Upper lobe of left lung (tissue), 6 donors: ENCODE results near the gene ADGRD1. TPM values are rescaled to one million over a fixed set of nuclear protein-coding genes. Genes with fewer than 3 reads are reported as not detected.

Experiments used
- ATAC-seq, 2 donors: fragments of 200-7000 bp; cut with Tn5 transposase; one replicate each; pipeline ENCODE4 v1.9.1; 2022; ENCODE audit warnings: mild to moderate bottlenecking in 2 of 2, moderate library complexity in 2 of 2; ENCODE audit not compliant: low FRiP score in 2 of 2
- DNase-seq, 2 donors: peaks; one replicate each; pipeline ENCODE4 v3.0.0-alpha.2; 2019 to 2020
- H3K27ac ChIP-seq, 4 donors: fragments of 200-600 bp; sonication (generic); one replicate each; pipeline ENCODE4 v1.5.1; 2016 to 2019
- H3K27me3 ChIP-seq, 4 donors: fragments of 200-600 bp; sonication (generic); one replicate each; pipeline ENCODE4 v1.5.1; 2017 to 2019
- H3K36me3 ChIP-seq, 4 donors: fragments of 200-600 bp; sonication (generic); one replicate each; pipeline ENCODE4 v1.5.1; 2016 to 2019
- H3K4me1 ChIP-seq, 4 donors: fragments of 200-600 bp; sonication (generic); one replicate each; pipeline ENCODE4 v1.5.1; 2018 to 2019
- H3K4me3 ChIP-seq, 4 donors: fragments of 200-600 bp; sonication (generic); one replicate each; pipeline ENCODE4 v1.5.1; 2017 to 2019; ENCODE audit warnings: mild to moderate bottlenecking in 2 of 4, moderate library complexity in 1 of 4
- H3K9me3 ChIP-seq, 4 donors: fragments of 200-600 bp; sonication (generic); one replicate each; pipeline ENCODE4 v1.5.1; 2018 to 2019
- CTCF ChIP-seq, 6 experiments: fragments of 450-650 bp in 4 of 6; fragments of 200-600 bp in 2 of 6; sonication (generic) in 2 of 6; IDR thresholded peaks; one replicate each; pipeline ENCODE4 v1.5.1; 2016 to 2019; ENCODE audit warnings: antibody characterized with exemption in 6 of 6
- EP300 ChIP-seq, 4 donors: sonication (generic); formaldehyde crosslinking; IDR thresholded peaks; one replicate each; pipeline ENCODE4 v1.5.1; 2017; ENCODE audit warnings: antibody characterized with exemption in 4 of 4, control low read depth in 2 of 4
- POLR2A ChIP-seq, 4 donors: fragments of 450-650 bp; IDR thresholded peaks; one replicate each; pipeline ENCODE4 v1.5.1; 2016 to 2017; ENCODE audit warnings: antibody characterized with exemption in 4 of 4, mild to moderate bottlenecking in 2 of 4
- POLR2AphosphoS5 ChIP-seq, 2 donors: sonication (generic); formaldehyde crosslinking; IDR thresholded peaks; one replicate each; pipeline ENCODE4 v1.5.1; 2017; ENCODE audit warnings: antibody characterized with exemption in 2 of 2
- WGBS, 2 donors: methylation state at CpG; one replicate each; pipeline ENCODE4 v1.1.5; 2017 to 2018; 5-methylcytosine and 5-hydroxymethylcytosine counted together
- total RNA-seq, 6 donors: library from RNA; depleted of rRNA in 4 of 6; stranded (reverse); fragments of >200 nt in 4 of 6; gene quantifications; one replicate each; pipeline versions ENCODE4 v1.1.0 to v1.2.1, GENCODE V29; 2016 to 2021
- donor health status: DM: no; HTN: no; CAD: no; lungs with moderate emphysema.
- donor health status: DM: no; HTN: yes; CAD: no; lungs with severe emphysema.

ADGRD1 gene
- total RNA-seq, 6 donors from 2014 or later: 84.2 to 124 (median 94.7) TPM

GRCh38 chr12:131091413-131091975 is 137.8 kb downstream of the ADGRD1 start:
- no peaks in the 10 kb centered on the region for H3K27me3 ChIP-seq
- no peak for ATAC-seq
- TF ChIP-seq EP300 (IDR thresholded peaks at IDR 0.05) (no peak), POLR2A (IDR thresholded peaks at IDR 0.05) (no peak), POLR2AphosphoS5 (IDR thresholded peaks at IDR 0.05) (no peak), CTCF (IDR thresholded peaks at IDR 0.05) (no peak)
- DNase-seq: peak in 1 of 2 donors; percentile 15
- 78 to 84% methylated on average over 12 to 13 of the region's 13 CpGs for WGBS, 2 donors
- H3K36me3 ChIP-seq: peaks cover 0 to 24% (median 4%) of the 10 kb centered on the region in 4 donors
- H3K27ac ChIP-seq: no peak overlapping the region
- H3K4me3 ChIP-seq: no peak overlapping the region
- peaks cover 0 to 5% (median 0%) of the 10 kb centered on the region in 4 donors for H3K4me1 ChIP-seq
- H3K9me3 ChIP-seq: no peaks in the 10 kb centered on the region

GRCh38 chr12:131091976-131092691 is 138.4 kb downstream of the ADGRD1 start:
- DNase-seq (peak; percentile 16 to 57), ATAC-seq (no peak)
- 81 to 89% methylated on average over 11 to 17 of the region's 18 CpGs for WGBS, 2 donors
- H3K27me3 ChIP-seq: no peaks in the 10 kb centered on the region
- no peaks in the 10 kb centered on the region for H3K9me3 ChIP-seq
- H3K4me3 ChIP-seq: no peak overlapping the region
- H3K36me3 ChIP-seq: peaks cover 0 to 21% (median under 1%) of the 10 kb centered on the region in 4 donors
- TF ChIP-seq POLR2A (IDR thresholded peaks at IDR 0.05) (no peak), CTCF (IDR thresholded peaks at IDR 0.05) (no peak), POLR2AphosphoS5 (IDR thresholded peaks at IDR 0.05) (no peak), EP300 (IDR thresholded peaks at IDR 0.05) (no peak)
- peaks cover 0 to 5% (median 0%) of the 10 kb centered on the region in 4 donors for H3K4me1 ChIP-seq
- no peak overlapping the region for H3K27ac ChIP-seq

- Histone ChIP-seq H3K4me3 (no peak overlapping the region), H3K9me3 (no peaks in the 10 kb centered on the region), H3K4me1 (peaks cover 0 to 5% (median 0%) of the 10 kb centered on the region in 4 donors), H3K27ac (no peak overlapping the region), H3K27me3 (no peaks in the 10 kb centered on the region), H3K36me3 (peaks cover 0 to 13% (median 0%) of the 10 kb centered on the region in 4 donors)
- ATAC-seq (no peak), DNase-seq (peak; percentile 19 to 75)
- 53 to 61% methylated on average over 15 to 17 of the region's 21 CpGs for WGBS, 2 donors
- TF ChIP-seq POLR2A (IDR thresholded peaks at IDR 0.05) (no peak), EP300 (IDR thresholded peaks at IDR 0.05) (no peak), CTCF (IDR thresholded peaks at IDR 0.05) (no peak), POLR2AphosphoS5 (IDR thresholded peaks at IDR 0.05) (no peak)
These were observed 139.3 kb downstream of the ADGRD1 start for GRCh38 chr12:131092901-131093603.

- Histone ChIP-seq H3K9me3 (no peaks in the 10 kb centered on the region), H3K4me1 (peaks cover 0 to 5% (median 0%) of the 10 kb centered on the region in 4 donors), H3K4me3 (no peak overlapping the region), H3K27me3 (no peaks in the 10 kb centered on the region), H3K27ac (no peak overlapping the region), H3K36me3 (peaks cover 0 to 15% (median 0%) of the 10 kb centered on the region in 4 donors)
- no peak for ATAC-seq
- TF ChIP-seq CTCF (IDR thresholded peaks at IDR 0.05) (no peak), POLR2AphosphoS5 (IDR thresholded peaks at IDR 0.05) (no peak), POLR2A (IDR thresholded peaks at IDR 0.05) (no peak), EP300 (IDR thresholded peaks at IDR 0.05) (no peak)
- WGBS, 2 donors: 79% methylated on average over 4 of the region's 5 CpGs; no CpG with 5 or more reads in 1 of the 2 donors
- no peak for DNase-seq
These were observed 139.9 kb downstream of the ADGRD1 start for GRCh38 chr12:131093604-131093955.
